ENCODE data around the gene TXLNG.

The TXLNG gene

GRCh38 chrX:16842684-16843083, 56.4 kb downstream of the TXLNG start:
- in situ Hi-C loops (cut with HindIII; ENCODE audit: low sequenced_read_pairs) = no loop called here
- H3K4me3 ChIP-seq (ENCODE audit: low read depth, low read length) = no peak overlapping the region
- TF ChIP-seq, protein P1, sequence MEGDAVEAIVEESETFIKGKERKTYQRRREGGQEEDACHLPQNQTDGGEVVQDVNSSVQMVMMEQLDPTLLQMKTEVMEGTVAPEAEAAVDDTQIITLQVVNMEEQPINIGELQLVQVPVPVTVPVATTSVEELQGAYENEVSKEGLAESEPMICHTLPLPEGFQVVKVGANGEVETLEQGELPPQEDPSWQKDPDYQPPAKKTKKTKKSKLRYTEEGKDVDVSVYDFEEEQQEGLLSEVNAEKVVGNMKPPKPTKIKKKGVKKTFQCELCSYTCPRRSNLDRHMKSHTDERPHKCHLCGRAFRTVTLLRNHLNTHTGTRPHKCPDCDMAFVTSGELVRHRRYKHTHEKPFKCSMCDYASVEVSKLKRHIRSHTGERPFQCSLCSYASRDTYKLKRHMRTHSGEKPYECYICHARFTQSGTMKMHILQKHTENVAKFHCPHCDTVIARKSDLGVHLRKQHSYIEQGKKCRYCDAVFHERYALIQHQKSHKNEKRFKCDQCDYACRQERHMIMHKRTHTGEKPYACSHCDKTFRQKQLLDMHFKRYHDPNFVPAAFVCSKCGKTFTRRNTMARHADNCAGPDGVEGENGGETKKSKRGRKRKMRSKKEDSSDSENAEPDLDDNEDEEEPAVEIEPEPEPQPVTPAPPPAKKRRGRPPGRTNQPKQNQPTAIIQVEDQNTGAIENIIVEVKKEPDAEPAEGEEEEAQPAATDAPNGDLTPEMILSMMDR (IDR thresholded peaks at IDR 0.05; ENCODE audit: low read depth, low read length) = no peak
- DNase-seq (ENCODE audit: low read depth, low spot score) = no peak

DNA sequence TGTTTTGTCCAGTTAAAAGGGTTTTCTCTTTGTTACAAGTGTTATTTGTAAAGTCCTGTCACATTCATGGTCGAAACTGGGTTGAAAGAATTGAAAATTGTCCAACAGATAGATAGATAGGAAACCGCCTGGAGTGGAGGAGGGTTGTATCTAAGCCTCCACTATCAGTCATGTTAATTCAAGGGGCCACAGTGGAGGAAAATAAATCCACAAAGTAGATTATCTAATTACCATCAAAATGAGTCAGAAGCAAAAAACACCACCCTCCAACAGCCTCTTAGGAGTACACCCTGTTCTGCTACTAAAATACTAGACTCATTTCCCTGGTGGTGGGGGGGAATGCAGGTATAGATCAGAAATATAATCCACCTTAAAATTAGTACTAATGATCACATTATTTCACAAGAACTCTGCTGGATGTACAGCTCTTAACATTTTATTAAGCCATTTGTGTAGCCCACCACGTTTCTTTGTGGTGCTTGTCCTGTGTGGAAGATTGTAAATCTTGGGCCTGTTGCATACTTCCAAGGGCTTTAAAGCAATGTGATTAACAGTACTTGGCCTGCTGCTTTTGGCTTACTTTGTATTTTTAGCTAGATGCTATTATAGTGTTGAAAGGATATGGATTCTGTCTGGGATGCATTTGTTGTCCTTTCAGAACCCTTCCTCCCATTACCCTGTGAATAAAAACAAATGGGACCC, 57.1 kb downstream of the TXLNG start:
- DNase-seq (ENCODE audit: low read depth, low spot score) = no peak
- H3K4me3 ChIP-seq (ENCODE audit: low read depth, low read length) = no peak overlapping the region
- in situ Hi-C loops (cut with HindIII; ENCODE audit: low sequenced_read_pairs) = no loop called here
- TF ChIP-seq, protein P1 (IDR thresholded peaks at IDR 0.05; ENCODE audit: low read depth, low read length) = no peak

GRCh38 chrX:16845686-16846085, 59.4 kb downstream of the TXLNG start:
- DNase-seq (ENCODE audit: low read depth, low spot score) = no peak
- H3K4me3 ChIP-seq (ENCODE audit: low read depth, low read length) = no peak overlapping the region
- TF ChIP-seq, protein P1 (IDR thresholded peaks at IDR 0.05; ENCODE audit: low read depth, low read length) = no peak
- in situ Hi-C loops (cut with HindIII; ENCODE audit: low sequenced_read_pairs) = no loop called here

- in situ Hi-C loops (cut with HindIII; ENCODE audit: low sequenced_read_pairs) = no loop called here
- no peak for DNase-seq (ENCODE audit: low read depth, low spot score)
- TF ChIP-seq, protein P1 (IDR thresholded peaks at IDR 0.05; ENCODE audit: low read depth, low read length) = no peak
- H3K4me3 ChIP-seq (ENCODE audit: low read depth, low read length) = no peak overlapping the region
Measured at GRCh38 chrX:16848541-16848940, 62.3 kb downstream of the TXLNG start.

- in situ Hi-C loops (cut with HindIII; ENCODE audit: low sequenced_read_pairs) = no loop called here
- H3K4me3 ChIP-seq (ENCODE audit: low read depth, low read length) = no peak overlapping the region
- peak; percentile 51 for DNase-seq (ENCODE audit: low read depth, low spot score)
- TF ChIP-seq, protein P1 (IDR thresholded peaks at IDR 0.05; ENCODE audit: low read depth, low read length) = no peak
Measured at GRCh38 chrX:16851421-16851820, 65.2 kb downstream of the TXLNG start.

GRCh38 chrX:16851827-16852226, 65.6 kb downstream of the TXLNG start:
- in situ Hi-C loops (cut with HindIII; ENCODE audit: low sequenced_read_pairs) = no loop called here
- no peak overlapping the region for H3K4me3 ChIP-seq (ENCODE audit: low read depth, low read length)
- TF ChIP-seq, protein P1 (IDR thresholded peaks at IDR 0.05; ENCODE audit: low read depth, low read length) = no peak
- no peak for DNase-seq (ENCODE audit: low read depth, low spot score)
